Ramos (cell line): ENCODE data around the gene NAXD.
"Not testable (repeated sequence)": the region's sequence is repeated elsewhere in the genome, so short reads cannot be mapped to it uniquely, and the experiment has no call there.

Source experiments
- in situ Hi-C: fragments of 300-500 bp; cut with MboI; formaldehyde crosslinking; loops from one replicate; pipeline ENCODE4 v1.14.3; 2022; ENCODE audit warnings: low sequenced_read_pairs; ENCODE audit not compliant: unreplicated experiment

The NAXD gene

GRCh38 chr13:110592665-110593064 lies 22.7 kb upstream of the NAXD start:
- in situ Hi-C loops: loop anchor here (10.0 kb wide), 1 partner anchor 222 kb away; no protein-coding TSS in a partner anchor

- in situ Hi-C loops: loop anchor here (10.0 kb wide), 1 partner anchor 221 kb away; no protein-coding TSS in a partner anchor
These were observed 21.8 kb upstream of the NAXD start for GRCh38 chr13:110593430-110594130.

GRCh38 chr13:110597041-110597689 lies 18.2 kb upstream of the NAXD start:
- in situ Hi-C loops: loop anchor here (10.0 kb wide), 1 partner anchor 218 kb away; no protein-coding TSS in a partner anchor

DNA sequence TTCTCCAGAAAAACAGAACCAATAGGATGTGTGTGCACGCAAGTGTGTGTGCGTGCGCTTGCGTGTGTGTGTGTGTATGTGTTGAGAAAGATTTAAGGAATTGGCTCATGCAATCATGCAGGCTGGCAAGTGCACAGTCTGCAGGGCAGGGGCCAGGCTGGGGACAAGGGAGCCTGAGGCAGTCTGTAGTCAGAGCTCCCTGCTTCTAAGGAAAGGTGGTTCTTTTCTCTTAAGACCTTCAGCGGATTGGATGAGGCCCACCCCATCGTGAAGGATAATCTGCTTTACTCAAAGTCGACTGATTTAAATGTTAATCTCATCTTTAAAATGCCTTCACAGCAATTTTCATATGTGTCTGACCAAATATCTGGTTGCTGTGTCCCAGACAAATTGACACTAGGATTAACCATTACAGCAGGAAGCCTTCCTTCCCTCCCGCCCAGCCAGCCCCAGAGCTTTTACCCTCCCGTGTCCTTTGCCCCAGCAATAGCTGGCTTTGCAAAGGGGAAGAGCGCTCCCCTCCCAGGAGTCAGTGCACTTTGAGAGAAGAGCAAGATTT lies 15.0 kb upstream of the NAXD start:
- in situ Hi-C loops: no loop called here

GRCh38 chr13:110600980-110601379 lies 14.4 kb upstream of the NAXD start:
- in situ Hi-C loops: no loop called here

DNA sequence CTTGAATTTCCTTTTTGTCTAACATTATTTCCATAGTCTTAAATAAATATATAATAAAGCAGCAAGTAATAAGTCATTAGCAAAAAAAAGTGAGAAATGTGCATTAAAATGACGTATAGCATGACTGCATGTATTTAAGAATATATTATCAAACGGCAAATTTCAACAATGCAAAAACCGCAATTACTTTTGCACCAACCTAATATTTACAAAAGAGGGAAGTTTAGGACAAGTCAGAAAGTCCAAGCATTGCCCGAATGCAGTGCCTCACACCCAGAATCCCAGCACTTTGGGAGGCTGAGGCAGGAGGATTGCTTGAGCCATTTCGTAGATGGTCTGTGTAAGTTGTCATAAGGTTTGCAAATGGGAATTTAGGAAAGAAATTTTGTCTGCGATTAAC lies 10.2 kb upstream of the NAXD start:
- in situ Hi-C loops: no loop called here

DNA sequence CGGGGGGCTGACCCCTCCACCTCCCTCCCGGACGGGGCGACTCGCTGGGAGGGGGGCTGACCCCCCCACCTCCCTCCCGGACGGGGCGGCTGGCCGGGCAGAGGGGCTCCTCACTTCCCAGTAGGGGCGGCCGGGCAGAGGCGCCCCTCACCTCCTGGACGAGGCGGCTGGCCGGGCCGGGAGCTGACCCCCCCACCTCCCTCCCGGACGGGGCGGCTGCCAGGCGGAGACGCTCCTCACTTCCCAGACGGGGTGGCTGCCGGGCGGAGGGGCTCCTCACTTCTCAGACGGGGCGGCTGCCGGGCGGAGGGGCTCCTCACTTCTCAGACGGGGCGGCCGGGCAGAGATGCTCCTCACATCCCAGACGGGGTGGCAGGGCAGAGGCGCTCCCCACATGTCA lies 9.1 kb upstream of the NAXD start:
- in situ Hi-C loops: not testable (repeated sequence)

DNA sequence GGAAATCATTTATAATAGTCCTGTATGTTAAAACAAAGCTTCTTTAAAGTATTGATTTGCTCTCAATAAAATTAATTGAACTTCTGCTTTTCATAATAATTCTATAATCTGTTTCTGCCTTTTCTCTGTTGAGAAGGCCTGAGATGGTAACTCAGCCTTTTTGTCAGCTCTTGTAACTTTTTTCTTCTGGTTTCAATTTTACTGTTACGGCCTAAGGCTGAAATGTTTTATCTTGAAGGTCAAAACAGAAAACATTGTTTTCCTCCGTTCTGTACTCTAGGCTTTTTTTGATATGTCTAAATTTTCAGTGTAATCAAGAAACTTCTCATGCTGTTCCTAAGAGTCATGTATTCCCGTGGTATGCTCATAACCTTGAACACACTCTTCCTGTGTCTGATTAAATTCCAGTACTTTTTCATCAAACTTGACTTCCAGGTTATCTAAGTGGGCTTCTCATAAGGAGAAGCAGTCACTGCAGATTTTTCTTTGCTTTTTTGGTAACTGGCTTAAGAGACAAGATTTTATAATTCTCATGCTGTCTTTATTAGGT lies 7.6 kb upstream of the NAXD start:
- in situ Hi-C loops: no loop called here

GRCh38 chr13:110610955-110611595 lies 4.3 kb upstream of the NAXD start:
- in situ Hi-C loops: no loop called here

DNA sequence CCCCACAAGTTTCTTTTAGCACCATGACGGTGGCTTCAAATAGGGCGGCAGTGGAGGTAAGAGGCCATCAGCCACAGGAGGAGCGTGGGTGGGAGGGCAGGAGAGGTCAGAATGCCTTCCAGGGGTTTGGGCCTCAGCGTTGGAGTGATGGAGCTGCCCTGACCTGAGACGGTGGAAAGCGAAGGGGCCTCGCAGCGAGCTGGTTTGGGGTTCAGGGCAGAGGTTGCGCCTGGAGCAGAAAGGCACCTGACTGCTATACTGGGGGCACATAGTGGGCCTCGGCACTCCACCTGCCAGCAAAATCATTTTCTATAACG lies 382 bp upstream of the NAXD start:
- in situ Hi-C loops: no loop called here

DNA sequence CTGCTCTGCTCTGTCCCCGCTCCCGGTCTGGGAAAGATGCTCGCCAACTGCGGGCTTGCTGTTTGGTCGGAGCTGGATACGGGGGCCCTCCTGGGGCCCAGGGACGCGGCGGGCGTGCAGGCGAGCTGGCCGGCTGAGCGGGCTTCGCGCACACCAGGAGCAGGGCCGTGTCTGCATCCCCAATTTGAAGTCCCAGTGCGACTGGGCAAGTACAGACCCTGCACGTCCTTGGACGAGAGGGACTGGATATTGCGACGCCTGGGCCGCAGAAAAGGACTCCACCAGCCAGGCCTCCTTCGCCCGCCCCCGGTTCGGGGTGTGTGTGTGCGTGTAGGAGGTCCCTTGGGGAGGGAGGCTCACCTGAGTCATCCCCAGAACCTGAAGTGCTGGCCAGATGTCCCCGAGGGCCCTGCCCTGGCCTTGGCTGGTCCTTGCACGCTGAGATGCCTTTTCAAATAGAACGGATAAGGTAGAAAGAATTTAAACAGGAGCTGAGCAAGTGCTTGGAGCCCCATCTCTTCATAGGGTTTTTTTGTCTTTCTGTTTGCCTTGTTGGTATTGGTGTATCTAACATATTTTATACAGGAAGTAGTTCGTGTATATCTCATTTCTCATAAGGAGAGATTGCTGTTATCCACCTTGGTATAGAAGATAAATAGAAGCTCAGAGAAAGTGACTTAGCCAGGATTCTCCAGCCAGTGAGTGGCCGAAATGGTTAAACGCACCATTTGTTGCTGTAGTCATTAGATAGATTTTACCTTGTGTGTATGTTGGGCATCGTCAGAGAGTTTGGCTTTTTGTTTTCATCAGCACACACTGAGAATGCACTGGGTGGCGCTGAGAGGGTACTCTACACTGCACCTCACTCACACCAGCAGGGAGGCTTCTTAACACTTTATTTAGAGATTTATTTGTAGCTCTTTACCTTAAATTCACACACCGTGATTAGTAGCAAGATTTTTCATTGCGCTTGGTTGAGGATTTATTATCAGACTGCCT lies 1.1 kb downstream of the NAXD start:
- in situ Hi-C loops: no loop called here

- in situ Hi-C loops: no loop called here
These were observed 2.2 kb downstream of the NAXD start for GRCh38 chr13:110617321-110618072.

- in situ Hi-C loops: no loop called here
These were observed 2.8 kb downstream of the NAXD start for GRCh38 chr13:110618167-110618566.

GRCh38 chr13:110618780-110619179 lies 3.4 kb downstream of the NAXD start:
- in situ Hi-C loops: no loop called here

GRCh38 chr13:110620596-110620995 lies 5.3 kb downstream of the NAXD start:
- in situ Hi-C loops: no loop called here

GRCh38 chr13:110624766-110625756 lies 9.7 kb downstream of the NAXD start:
- in situ Hi-C loops: no loop called here

GRCh38 chr13:110625771-110626321 lies 10.5 kb downstream of the NAXD start:
- in situ Hi-C loops: no loop called here

DNA sequence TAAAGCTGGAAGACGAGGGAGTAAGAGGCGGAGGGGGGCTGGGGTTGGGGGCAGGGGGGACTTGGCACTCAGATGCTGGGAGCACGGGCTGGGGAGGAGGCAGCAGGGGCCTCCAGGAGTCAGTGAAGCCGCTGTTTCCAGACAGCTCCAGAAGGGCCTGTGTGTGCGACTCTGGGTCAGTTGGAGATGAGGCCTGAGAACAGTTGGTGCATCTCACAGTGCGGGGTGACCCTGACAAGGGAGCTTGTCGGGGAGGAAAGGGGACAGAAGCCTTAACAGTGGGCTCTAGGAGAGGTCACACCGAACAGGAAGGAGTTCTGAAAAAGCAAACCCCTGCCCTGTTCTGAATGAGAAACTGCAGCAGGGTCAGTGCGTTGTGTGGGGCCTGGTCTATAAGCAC lies 11.2 kb downstream of the NAXD start:
- in situ Hi-C loops: no loop called here
